ENCODE data around the gene ADCK2. TPM values are rescaled to one million over a fixed set of nuclear protein-coding genes. Genes with fewer than 3 reads are reported as not detected.
"Not testable (repeated sequence)": the region's sequence is repeated elsewhere in the genome, so short reads cannot be mapped to it uniquely, and the experiment has no call there.

Gene ADCK2
- total RNA-seq, 1 donor from 2014 or later: 12.4 TPM

DNA sequence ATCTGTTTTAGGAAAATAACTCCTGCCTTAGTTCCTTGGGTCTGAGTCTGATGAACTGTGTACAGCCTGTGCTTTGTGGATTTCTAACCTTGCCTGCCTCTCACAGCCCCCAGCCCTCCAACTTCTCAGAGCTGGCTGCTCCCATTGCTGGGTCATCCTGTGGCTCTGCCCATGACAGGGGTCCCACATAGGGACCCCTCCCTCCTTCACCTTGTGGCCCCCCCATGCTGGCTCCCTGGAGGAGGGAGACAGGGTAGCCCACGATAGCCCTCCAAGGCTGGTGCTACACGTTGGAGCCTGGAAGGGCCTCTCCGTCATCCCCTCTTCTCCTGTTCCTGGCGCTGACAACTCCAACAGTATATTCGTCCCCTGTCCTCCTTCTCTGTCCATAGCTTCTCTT is 29.3 kb upstream of the ADCK2 start:
- H3K4me3 ChIP-seq (ENCODE audit: insufficient read depth, low read depth, low read length): no peak overlapping the region
- no peak overlapping the region for H3K27ac Mint-ChIP-seq (ENCODE audit: unreplicated experiment)
- H3K36me3 Mint-ChIP-seq (ENCODE audit: low read depth, unreplicated experiment): peaks cover 2% of the 10 kb centered on the region
- peaks cover 7% of the 10 kb centered on the region for H3K27me3 Mint-ChIP-seq (ENCODE audit: low read depth, unreplicated experiment)
- TF ChIP-seq, protein P1, sequence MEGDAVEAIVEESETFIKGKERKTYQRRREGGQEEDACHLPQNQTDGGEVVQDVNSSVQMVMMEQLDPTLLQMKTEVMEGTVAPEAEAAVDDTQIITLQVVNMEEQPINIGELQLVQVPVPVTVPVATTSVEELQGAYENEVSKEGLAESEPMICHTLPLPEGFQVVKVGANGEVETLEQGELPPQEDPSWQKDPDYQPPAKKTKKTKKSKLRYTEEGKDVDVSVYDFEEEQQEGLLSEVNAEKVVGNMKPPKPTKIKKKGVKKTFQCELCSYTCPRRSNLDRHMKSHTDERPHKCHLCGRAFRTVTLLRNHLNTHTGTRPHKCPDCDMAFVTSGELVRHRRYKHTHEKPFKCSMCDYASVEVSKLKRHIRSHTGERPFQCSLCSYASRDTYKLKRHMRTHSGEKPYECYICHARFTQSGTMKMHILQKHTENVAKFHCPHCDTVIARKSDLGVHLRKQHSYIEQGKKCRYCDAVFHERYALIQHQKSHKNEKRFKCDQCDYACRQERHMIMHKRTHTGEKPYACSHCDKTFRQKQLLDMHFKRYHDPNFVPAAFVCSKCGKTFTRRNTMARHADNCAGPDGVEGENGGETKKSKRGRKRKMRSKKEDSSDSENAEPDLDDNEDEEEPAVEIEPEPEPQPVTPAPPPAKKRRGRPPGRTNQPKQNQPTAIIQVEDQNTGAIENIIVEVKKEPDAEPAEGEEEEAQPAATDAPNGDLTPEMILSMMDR (IDR thresholded peaks at IDR 0.05; ENCODE audit: insufficient read depth, low read depth, low read length): no peak
- TF ChIP-seq EZH2 (IDR thresholded peaks at IDR 0.05; ENCODE audit: insufficient read depth, low read length): no peak
- peaks cover 4% of the 10 kb centered on the region for H4K20me1 ChIP-seq (ENCODE audit: insufficient read depth, low read length)
- DNase-seq (ENCODE audit: low read depth) (no peak), FAIRE-seq (no peak)
- no peak overlapping the region for H3K27ac ChIP-seq (ENCODE audit: low read depth, low read length)
- H3K9me3 Mint-ChIP-seq (ENCODE audit: unreplicated experiment): peaks cover 4% of the 10 kb centered on the region
- H3K36me3 ChIP-seq (ENCODE audit: insufficient read depth, low read length): no peaks in the 10 kb centered on the region
- peaks cover 23% of the 10 kb centered on the region for H3K4me1 ChIP-seq (ENCODE audit: insufficient read depth, low read length)
- H3K9ac ChIP-seq (ENCODE audit: low read length): no peak overlapping the region
- H3K4me1 Mint-ChIP-seq (ENCODE audit: low read depth, unreplicated experiment): peaks cover 21% of the 10 kb centered on the region
- no peak overlapping the region for H3K4me3 Mint-ChIP-seq (ENCODE audit: unreplicated experiment)
- peaks cover 9% of the 10 kb centered on the region for H3K79me2 ChIP-seq (ENCODE audit: insufficient read depth, low read length)
- H3K4me2 ChIP-seq (ENCODE audit: low read length): no peak overlapping the region
- no peaks in the 10 kb centered on the region for H3K9me3 ChIP-seq (ENCODE audit: insufficient read depth, low read depth, low read length)
- H3K27me3 ChIP-seq (ENCODE audit: insufficient read depth, low read length): no peaks in the 10 kb centered on the region
- no peak overlapping the region for H2AFZ ChIP-seq (ENCODE audit: low read depth, low read length)

DNA sequence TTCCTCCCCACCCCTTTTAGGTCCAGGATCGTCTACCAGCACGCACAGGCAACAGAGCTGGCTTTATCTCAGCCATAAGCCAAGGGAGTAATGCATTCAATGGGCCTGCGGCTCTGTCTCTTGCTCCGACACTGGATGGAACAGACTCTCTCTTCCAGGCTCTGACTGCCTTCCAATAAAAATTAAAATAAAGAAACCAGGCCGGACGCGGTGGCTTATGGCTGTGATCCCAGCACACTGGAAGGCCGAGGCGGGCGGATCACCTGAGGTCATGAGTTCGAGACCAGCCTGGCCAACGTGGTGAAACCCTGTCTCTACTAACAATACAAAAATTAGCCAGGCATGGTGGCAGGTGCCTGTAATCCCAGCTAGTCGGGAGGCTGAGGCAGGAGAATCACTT is 28.0 kb upstream of the ADCK2 start:
- H3K27ac ChIP-seq (ENCODE audit: low read depth, low read length); H3K9me3 Mint-ChIP-seq (ENCODE audit: unreplicated experiment); H3K27ac Mint-ChIP-seq (ENCODE audit: unreplicated experiment); H4K20me1 ChIP-seq (ENCODE audit: insufficient read depth, low read length); DNase-seq (ENCODE audit: low read depth); H3K79me2 ChIP-seq (ENCODE audit: insufficient read depth, low read length); H3K4me3 ChIP-seq (ENCODE audit: insufficient read depth, low read depth, low read length); FAIRE-seq; H2AFZ ChIP-seq (ENCODE audit: low read depth, low read length); H3K27me3 ChIP-seq (ENCODE audit: insufficient read depth, low read length); H3K4me2 ChIP-seq (ENCODE audit: low read length); H3K9ac ChIP-seq (ENCODE audit: low read length); H3K36me3 Mint-ChIP-seq (ENCODE audit: low read depth, unreplicated experiment); H3K27me3 Mint-ChIP-seq (ENCODE audit: low read depth, unreplicated experiment); H3K36me3 ChIP-seq (ENCODE audit: insufficient read depth, low read length); H3K9me3 ChIP-seq (ENCODE audit: insufficient read depth, low read depth, low read length); H3K4me3 Mint-ChIP-seq (ENCODE audit: unreplicated experiment): not testable (repeated sequence)
- peaks cover 17% of the 10 kb centered on the region for H3K4me1 ChIP-seq (ENCODE audit: insufficient read depth, low read length)
- H3K4me1 Mint-ChIP-seq (ENCODE audit: low read depth, unreplicated experiment): peaks cover 20% of the 10 kb centered on the region

DNA sequence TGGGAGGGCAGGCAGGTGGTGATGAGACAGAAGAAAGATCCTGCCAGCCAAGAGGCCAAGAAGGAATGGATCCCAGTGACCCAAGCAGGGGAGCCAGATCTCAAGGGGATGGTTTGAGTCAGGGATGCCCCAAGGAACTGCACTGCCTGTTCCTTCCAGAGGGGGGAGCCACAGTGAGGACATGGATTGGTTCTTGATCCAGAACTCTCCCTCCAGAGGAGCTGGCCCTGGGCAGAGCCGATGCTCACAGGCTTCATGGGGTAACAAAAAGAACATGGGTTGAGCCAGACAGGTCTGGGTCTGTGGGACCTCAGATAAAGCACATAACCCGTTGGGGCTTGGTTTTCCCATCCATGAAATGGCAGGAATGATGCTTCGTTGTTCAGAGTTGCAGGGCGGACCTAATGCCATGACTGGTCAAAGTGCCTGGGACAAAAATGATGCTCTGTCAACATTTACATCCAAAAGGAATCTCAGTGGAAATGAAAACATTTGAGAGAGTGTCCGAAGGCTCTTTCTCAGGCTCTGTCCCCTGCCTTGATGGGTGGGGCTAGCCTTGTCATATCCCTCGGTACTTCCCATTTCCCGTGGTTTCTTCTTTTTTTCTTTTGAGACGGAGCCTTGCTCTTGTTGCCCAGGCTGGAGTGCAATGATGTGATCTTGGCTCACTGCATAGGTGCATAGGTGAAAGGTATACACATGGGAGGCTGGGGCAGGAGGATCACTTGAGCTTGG is 27.4 kb upstream of the ADCK2 start:
- peaks cover 7% of the 10 kb centered on the region for H3K27me3 Mint-ChIP-seq (ENCODE audit: low read depth, unreplicated experiment)
- Histone ChIP-seq H3K79me2 (ENCODE audit: insufficient read depth, low read length) (no peaks in the 10 kb centered on the region), H3K27ac (ENCODE audit: low read depth, low read length) (no peak overlapping the region), H3K9me3 (ENCODE audit: insufficient read depth, low read depth, low read length) (no peaks in the 10 kb centered on the region), H3K4me1 (ENCODE audit: insufficient read depth, low read length) (peaks cover 16% of the 10 kb centered on the region), H3K36me3 (ENCODE audit: insufficient read depth, low read length) (no peaks in the 10 kb centered on the region), H4K20me1 (ENCODE audit: insufficient read depth, low read length) (no peaks in the 10 kb centered on the region), H3K9ac (ENCODE audit: low read length) (no peak overlapping the region), H3K4me3 (ENCODE audit: insufficient read depth, low read depth, low read length) (no peak overlapping the region), H3K4me2 (ENCODE audit: low read length) (no peak overlapping the region), H3K27me3 (ENCODE audit: insufficient read depth, low read length) (no peaks in the 10 kb centered on the region), H2AFZ (ENCODE audit: low read depth, low read length) (no peak overlapping the region)
- no peak overlapping the region for H3K4me3 Mint-ChIP-seq (ENCODE audit: unreplicated experiment)
- DNase-seq (ENCODE audit: low read depth): no peak
- H3K27ac Mint-ChIP-seq (ENCODE audit: unreplicated experiment): no peak overlapping the region
- no peak for FAIRE-seq
- peaks cover 4% of the 10 kb centered on the region for H3K9me3 Mint-ChIP-seq (ENCODE audit: unreplicated experiment)
- H3K36me3 Mint-ChIP-seq (ENCODE audit: low read depth, unreplicated experiment): peaks cover 2% of the 10 kb centered on the region
- H3K4me1 Mint-ChIP-seq (ENCODE audit: low read depth, unreplicated experiment): peaks cover 18% of the 10 kb centered on the region
- no peak for TF ChIP-seq EZH2 (IDR thresholded peaks at IDR 0.05; ENCODE audit: insufficient read depth, low read length)
- TF ChIP-seq, protein P1 (IDR thresholded peaks at IDR 0.05; ENCODE audit: insufficient read depth, low read depth, low read length): peak; percentile 32
